HG03521 (cell line): ENCODE measurements around the gene PSTPIP1.

Experiments
- ATAC-seq: cut with Tn5 transposase; IDR thresholded peaks from one replicate; pipeline ENCODE4 v1.9.1; 2021; ENCODE audit warnings: mild to moderate bottlenecking, moderate library complexity; ENCODE audit not compliant: unreplicated experiment

Gene PSTPIP1

GRCh38 chr15:77039217-77039533 lies 44.2 kb downstream of the PSTPIP1 start:
- no peak for ATAC-seq

- no peak for ATAC-seq
Measured at GRCh38 chr15:77039848-77040247, 44.9 kb downstream of the PSTPIP1 start.

- ATAC-seq, result no peak
Measured at GRCh38 chr15:77040673-77041072, 45.7 kb downstream of the PSTPIP1 start.

GRCh38 chr15:77042245-77042919 lies 47.5 kb downstream of the PSTPIP1 start:
- no peak for ATAC-seq

- ATAC-seq, result no peak
Measured at GRCh38 chr15:77042955-77043920, 48.3 kb downstream of the PSTPIP1 start.

- ATAC-seq, result no peak
Measured at GRCh38 chr15:77044228-77045042, 49.5 kb downstream of the PSTPIP1 start.

GRCh38 chr15:77045985-77046384 lies 51.1 kb downstream of the PSTPIP1 start:
- ATAC-seq, result no peak

GRCh38 chr15:77046704-77047412 lies 51.9 kb downstream of the PSTPIP1 start:
- no peak for ATAC-seq

GRCh38 chr15:77048135-77048876 lies 53.4 kb downstream of the PSTPIP1 start:
- no peak for ATAC-seq

- ATAC-seq, result no peak
Measured at GRCh38 chr15:77052556-77052955, 57.6 kb downstream of the PSTPIP1 start.

GRCh38 chr15:77053709-77054108 lies 58.8 kb downstream of the PSTPIP1 start:
- ATAC-seq, result no peak

GRCh38 chr15:77057072-77057471 lies 62.1 kb downstream of the PSTPIP1 start:
- ATAC-seq, result no peak

- ATAC-seq, result no peak
Measured at GRCh38 chr15:77057685-77058084, 62.8 kb downstream of the PSTPIP1 start.

GRCh38 chr15:77058468-77058867 lies 63.5 kb downstream of the PSTPIP1 start:
- ATAC-seq, result no peak

GRCh38 chr15:77059786-77060361 lies 64.9 kb downstream of the PSTPIP1 start:
- ATAC-seq, result no peak

GRCh38 chr15:77060546-77060945 lies 65.6 kb downstream of the PSTPIP1 start:
- ATAC-seq, result no peak

- no peak for ATAC-seq
Measured at GRCh38 chr15:77063249-77063648, 68.3 kb downstream of the PSTPIP1 start.

GRCh38 chr15:77064063-77064462 lies 69.1 kb downstream of the PSTPIP1 start:
- ATAC-seq, result no peak

- ATAC-seq, result no peak
Measured at GRCh38 chr15:77064539-77065308, 69.8 kb downstream of the PSTPIP1 start.
